HCT116 (cell line): ENCODE measurements around the gene ATP5F1E. TPM values are rescaled to one million over a fixed set of nuclear protein-coding genes. Genes with fewer than 3 reads are reported as not detected.

Source experiments
- ATAC-seq: fragments of 200-7000 bp; cut with Tn5 transposase; 2 replicates; pipeline ENCODE4 v1.9.1; 2020; ENCODE audit warnings: mild to moderate bottlenecking, moderate library complexity
- BruUV-seq: library from RNA; stranded (reverse); fragments of 400-500 nt; replicated peaks from 2 replicates; lab custom pipeline; 2021; lab: Mats Ljungman, UMichigan
- CTCF ChIA-PET: fragments of 300-600 bp; sonication (Branson Sonifier 250); formaldehyde crosslinking; loops from one replicate; lab custom pipeline; 2021; ENCODE audit warnings: antibody characterized with exemption; lab: Charles Lee
- POLR2A ChIA-PET: fragments of 300-600, 350-600 bp; sonication (Branson Sonifier 250); formaldehyde crosslinking; loops from one replicate; lab custom pipeline; 2021; ENCODE audit warnings: antibody characterized with exemption; lab: Charles Lee
- RAD21 ChIA-PET, 2 experiments: fragments of 300-600 bp; sonication (Branson Sonifier 250); formaldehyde crosslinking; loops; one replicate each; lab custom pipeline; 2023; ENCODE audit warnings: low total read pairs in 2 of 2; ENCODE audit not compliant: uncharacterized antibody in 2 of 2, unreplicated experiment in 2 of 2, low non-redundant PET in 1 of 2; lab: Charles Lee
- DNase-seq: peaks from one replicate; pipeline ENCODE4 v3.0.0-alpha.2; 2010; ENCODE audit warnings: low read depth, low spot score
- H2AFZ ChIP-seq: fragments of 200-600 bp; shearing (Covaris generic), sonication (generic); 2 replicates; pipeline ENCODE4 v1.6.1; 2017; ENCODE audit warnings: low read depth, mixed run types, mixed read lengths, antibody characterized with exemption, low read length; ENCODE audit not compliant: poor library complexity, severe bottlenecking
- H3K27ac ChIP-seq: 2 replicates; pipeline ENCODE4 v1.5.1; 2012; ENCODE audit warnings: low read depth, low read length
- H3K27me3 ChIP-seq: fragments of 200-600 bp; sonication (generic); 2 replicates; pipeline ENCODE4 v1.6.1; 2016; ENCODE audit warnings: mixed run types, low read length, mixed read lengths; ENCODE audit not compliant: insufficient read depth
- H3K36me3 ChIP-seq, 2 experiments: fragments of 200-500 bp in 1 of 2; fragments of 200-600 bp in 1 of 2; sonication (Bioruptor generic) in 1 of 2; sonication (generic) in 1 of 2; 2 replicates each; pipeline versions ENCODE4 v1.5.1 to v1.6.1; 2014 to 2016; ENCODE audit warnings: low read length in 2 of 2, inconsistent platforms in 1 of 2, mixed read lengths in 1 of 2, mixed run types in 1 of 2; ENCODE audit not compliant: insufficient read depth in 2 of 2, control insufficient read depth in 1 of 2
- H3K4me1 ChIP-seq, 2 experiments: fragments of 200-600 bp in 1 of 2; sonication (generic) in 1 of 2; 2 replicates each; pipeline versions ENCODE4 v1.5.1 to v1.6.1; 2012 to 2017; ENCODE audit warnings: low read length in 2 of 2, inconsistent platforms in 1 of 2, mild to moderate bottlenecking in 1 of 2, mixed read lengths in 1 of 2, mixed run types in 1 of 2, moderate library complexity in 1 of 2; ENCODE audit not compliant: insufficient read depth in 2 of 2, control insufficient read depth in 1 of 2
- H3K4me2 ChIP-seq: fragments of 200-600 bp; sonication (generic); 2 replicates; pipeline ENCODE4 v1.6.1; 2017; ENCODE audit warnings: mixed run types, low read length, mixed read lengths
- H3K4me3 ChIP-seq, 2 experiments: fragments of 200-600 bp in 1 of 2; sonication (generic) in 1 of 2; replicated peaks in 1 of 2; 2 replicates each; pipeline ENCODE4 v1.5.1; 2011 to 2016; ENCODE audit warnings: low read length in 2 of 2, control low read depth in 1 of 2, low read depth in 1 of 2, mild to moderate bottlenecking in 1 of 2, mixed read lengths in 1 of 2, mixed run types in 1 of 2
- H3K79me2 ChIP-seq: fragments of 200-600 bp; sonication (generic); 2 replicates; pipeline ENCODE4 v1.6.1; 2017; ENCODE audit warnings: mild to moderate bottlenecking, mixed run types, low read length, moderate library complexity, mixed read lengths; ENCODE audit not compliant: insufficient read depth
- H3K9ac ChIP-seq: fragments of 200-600 bp; sonication (generic); 2 replicates; pipeline ENCODE4 v1.6.1; 2016; ENCODE audit warnings: low read length, mixed read lengths
- H3K9me2 ChIP-seq: fragments of 200-600 bp; sonication (generic), shearing (Covaris generic); 2 replicates; pipeline ENCODE4 v1.6.1; 2017; ENCODE audit warnings: mixed run types, mild to moderate bottlenecking, moderate library complexity; ENCODE audit not compliant: insufficient read depth
- H3K9me3 ChIP-seq, 2 experiments: fragments of 200-500 bp in 1 of 2; fragments of 200-600 bp in 1 of 2; sonication (Bioruptor generic) in 1 of 2; sonication (generic) in 1 of 2; 2 replicates each; pipeline ENCODE4 v1.6.1; 2014 to 2017; ENCODE audit warnings: low read length in 2 of 2, mixed read lengths in 2 of 2, inconsistent platforms in 1 of 2, low read depth in 1 of 2, mild to moderate bottlenecking in 1 of 2, mixed run types in 1 of 2, moderate library complexity in 1 of 2; ENCODE audit not compliant: control insufficient read depth in 1 of 2, insufficient read depth in 1 of 2
- H4K20me1 ChIP-seq: fragments of 200-600 bp; sonication (generic), shearing (Covaris generic); 2 replicates; pipeline ENCODE4 v1.6.1; 2017; ENCODE audit warnings: mixed run types, mild to moderate bottlenecking, moderate library complexity; ENCODE audit not compliant: insufficient read depth
- FOSL1 ChIP-seq: IDR thresholded peaks from 2 replicates; pipeline ENCODE4 v1.6.1; 2012; ENCODE audit warnings: low read depth
- JUND ChIP-seq: IDR thresholded peaks from 2 replicates; pipeline ENCODE4 v1.6.1; 2012
- RAD21 ChIP-seq: IDR thresholded peaks from 2 replicates; pipeline ENCODE4 v1.6.1; 2012; ENCODE audit warnings: low read depth, mild to moderate bottlenecking
- TCF7L2 ChIP-seq: IDR thresholded peaks from 2 replicates; pipeline ENCODE4 v1.7.0; 2011; ENCODE audit warnings: borderline replicate concordance, inconsistent platforms; ENCODE audit not compliant: insufficient read depth, insufficient read length; ENCODE audit errors: extremely low read depth
- ZFX ChIP-seq: fragments of 450-650 bp; IDR thresholded peaks from 2 replicates; pipeline ENCODE4 v1.6.1; 2017
- intact Hi-C: fragments of 100-400 bp; cut with micrococcal nuclease; formaldehyde crosslinking; loops from 2 replicates; pipeline ENCODE4 v1.10.0; 2022
- total RNA-seq: library from RNA; stranded (reverse); gene quantifications from one replicate; pipeline ENCODE4 v1.2.1, GENCODE V29; 2021; ENCODE audit not compliant: unreplicated experiment
- TF ChIP-seq, protein P1 (sequence below), 3 experiments: fragments of 200-600 bp in 1 of 3; sonication (generic) in 1 of 3; IDR thresholded peaks in 2 of 3; conservative IDR thresholded peaks in 1 of 3; 2 replicates each; pipeline ENCODE4 v1.5.1; 2012 to 2017; ENCODE audit warnings: low read depth in 2 of 3, low read length in 2 of 3, antibody characterized with exemption in 1 of 3, borderline replicate concordance in 1 of 3, control low read depth in 1 of 3, mild to moderate bottlenecking in 1 of 3, mixed read lengths in 1 of 3, mixed run types in 1 of 3, moderate library complexity in 1 of 3; ENCODE audit not compliant: insufficient read depth in 1 of 3
- TF ChIP-seq, protein P2 (sequence below): IDR thresholded peaks from 2 replicates; pipeline ENCODE4 v1.6.1; 2012; ENCODE audit warnings: low read depth

The ATP5F1E gene
- total RNA-seq, 1 experiment from 2014 or later: 72.8 TPM

DNA sequence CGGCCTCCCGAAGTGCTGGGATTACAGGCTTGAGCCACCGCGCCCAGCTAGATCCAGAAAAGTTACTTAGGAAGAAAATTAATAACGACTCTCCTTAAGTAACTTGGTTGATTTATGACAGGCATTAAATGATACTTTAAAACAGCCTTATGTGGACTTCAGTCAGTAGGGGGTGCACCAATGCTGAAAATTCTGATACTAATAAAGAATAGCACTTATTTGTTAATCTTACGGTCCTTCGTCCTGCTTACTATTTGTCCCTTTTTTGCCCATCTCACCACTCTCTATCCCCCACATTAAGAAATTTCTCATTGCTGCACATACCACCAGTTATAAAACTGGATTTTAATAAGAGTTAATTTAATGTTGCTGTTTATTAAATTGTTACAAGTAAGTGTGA, 23.2 kb upstream of the ATP5F1E start:
- RAD21 ChIA-PET: interaction anchor here in 1 of 2 experiments (0.6 kb wide), 2 partner anchors 8 to 400 kb away, joined by 3 to 7 read pairs; no protein-coding TSS in a partner anchor
- Histone ChIP-seq H3K4me3 (no peak overlapping the region), H3K27ac (no peak overlapping the region), H3K27me3 (peaks cover 12% of the 10 kb centered on the region; the same call in 1 of the 2 replicates), H3K9me3 (no peaks in the 10 kb centered on the region), H4K20me1 (no peaks in the 10 kb centered on the region), H2AFZ (no peak overlapping the region), H3K36me3 (no peaks in the 10 kb centered on the region), H3K9ac (no peak overlapping the region), H3K4me2 (no peak overlapping the region), H3K9me2 (no peaks in the 10 kb centered on the region), H3K4me1 (no peaks in the 10 kb centered on the region), H3K79me2 (no peaks in the 10 kb centered on the region)
- BruUV-seq: no TSS peak
- DNase-seq (no peak), ATAC-seq (peak; percentile 69)
- POLR2A ChIA-PET: no interaction called here
- intact Hi-C loops: loop anchor here (10.0 kb wide), 1 partner anchor 401 kb away; the partner anchor contains the start of gene STX16
- CTCF ChIA-PET: interaction anchor here (0.7 to 1.3 kb wide), 3 partner anchors 8 to 33 kb away, joined by 3 to 4 read pairs (median 4); no protein-coding TSS in a partner anchor
- TF ChIP-seq, protein P1, sequence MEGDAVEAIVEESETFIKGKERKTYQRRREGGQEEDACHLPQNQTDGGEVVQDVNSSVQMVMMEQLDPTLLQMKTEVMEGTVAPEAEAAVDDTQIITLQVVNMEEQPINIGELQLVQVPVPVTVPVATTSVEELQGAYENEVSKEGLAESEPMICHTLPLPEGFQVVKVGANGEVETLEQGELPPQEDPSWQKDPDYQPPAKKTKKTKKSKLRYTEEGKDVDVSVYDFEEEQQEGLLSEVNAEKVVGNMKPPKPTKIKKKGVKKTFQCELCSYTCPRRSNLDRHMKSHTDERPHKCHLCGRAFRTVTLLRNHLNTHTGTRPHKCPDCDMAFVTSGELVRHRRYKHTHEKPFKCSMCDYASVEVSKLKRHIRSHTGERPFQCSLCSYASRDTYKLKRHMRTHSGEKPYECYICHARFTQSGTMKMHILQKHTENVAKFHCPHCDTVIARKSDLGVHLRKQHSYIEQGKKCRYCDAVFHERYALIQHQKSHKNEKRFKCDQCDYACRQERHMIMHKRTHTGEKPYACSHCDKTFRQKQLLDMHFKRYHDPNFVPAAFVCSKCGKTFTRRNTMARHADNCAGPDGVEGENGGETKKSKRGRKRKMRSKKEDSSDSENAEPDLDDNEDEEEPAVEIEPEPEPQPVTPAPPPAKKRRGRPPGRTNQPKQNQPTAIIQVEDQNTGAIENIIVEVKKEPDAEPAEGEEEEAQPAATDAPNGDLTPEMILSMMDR (IDR thresholded peaks at IDR 0.05 in 2 of 3, conservative IDR thresholded peaks at IDR 0.05 in 1 of 3; ENCODE audit: borderline replicate concordance in 1 of 3, insufficient read depth in 1 of 3, low read depth in 2 of 3, low read length in 2 of 3): peak; percentile 32 to 52 (median 49); a peak in 5 of 6 replicates
- TF ChIP-seq JUND: no peak
- TF ChIP-seq TCF7L2: no peak
- peak; percentile 52 for TF ChIP-seq RAD21
- TF ChIP-seq ZFX: no peak
- TF ChIP-seq, protein P2, sequence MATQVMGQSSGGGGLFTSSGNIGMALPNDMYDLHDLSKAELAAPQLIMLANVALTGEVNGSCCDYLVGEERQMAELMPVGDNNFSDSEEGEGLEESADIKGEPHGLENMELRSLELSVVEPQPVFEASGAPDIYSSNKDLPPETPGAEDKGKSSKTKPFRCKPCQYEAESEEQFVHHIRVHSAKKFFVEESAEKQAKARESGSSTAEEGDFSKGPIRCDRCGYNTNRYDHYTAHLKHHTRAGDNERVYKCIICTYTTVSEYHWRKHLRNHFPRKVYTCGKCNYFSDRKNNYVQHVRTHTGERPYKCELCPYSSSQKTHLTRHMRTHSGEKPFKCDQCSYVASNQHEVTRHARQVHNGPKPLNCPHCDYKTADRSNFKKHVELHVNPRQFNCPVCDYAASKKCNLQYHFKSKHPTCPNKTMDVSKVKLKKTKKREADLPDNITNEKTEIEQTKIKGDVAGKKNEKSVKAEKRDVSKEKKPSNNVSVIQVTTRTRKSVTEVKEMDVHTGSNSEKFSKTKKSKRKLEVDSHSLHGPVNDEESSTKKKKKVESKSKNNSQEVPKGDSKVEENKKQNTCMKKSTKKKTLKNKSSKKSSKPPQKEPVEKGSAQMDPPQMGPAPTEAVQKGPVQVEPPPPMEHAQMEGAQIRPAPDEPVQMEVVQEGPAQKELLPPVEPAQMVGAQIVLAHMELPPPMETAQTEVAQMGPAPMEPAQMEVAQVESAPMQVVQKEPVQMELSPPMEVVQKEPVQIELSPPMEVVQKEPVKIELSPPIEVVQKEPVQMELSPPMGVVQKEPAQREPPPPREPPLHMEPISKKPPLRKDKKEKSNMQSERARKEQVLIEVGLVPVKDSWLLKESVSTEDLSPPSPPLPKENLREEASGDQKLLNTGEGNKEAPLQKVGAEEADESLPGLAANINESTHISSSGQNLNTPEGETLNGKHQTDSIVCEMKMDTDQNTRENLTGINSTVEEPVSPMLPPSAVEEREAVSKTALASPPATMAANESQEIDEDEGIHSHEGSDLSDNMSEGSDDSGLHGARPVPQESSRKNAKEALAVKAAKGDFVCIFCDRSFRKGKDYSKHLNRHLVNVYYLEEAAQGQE: no peak
- TF ChIP-seq FOSL1: no peak
